ENCODE data around the gene PRKG1.
"Not testable (repeated sequence)": the region's sequence is repeated elsewhere in the genome, so short reads cannot be mapped to it uniquely, and the experiment has no call there.

DNA sequence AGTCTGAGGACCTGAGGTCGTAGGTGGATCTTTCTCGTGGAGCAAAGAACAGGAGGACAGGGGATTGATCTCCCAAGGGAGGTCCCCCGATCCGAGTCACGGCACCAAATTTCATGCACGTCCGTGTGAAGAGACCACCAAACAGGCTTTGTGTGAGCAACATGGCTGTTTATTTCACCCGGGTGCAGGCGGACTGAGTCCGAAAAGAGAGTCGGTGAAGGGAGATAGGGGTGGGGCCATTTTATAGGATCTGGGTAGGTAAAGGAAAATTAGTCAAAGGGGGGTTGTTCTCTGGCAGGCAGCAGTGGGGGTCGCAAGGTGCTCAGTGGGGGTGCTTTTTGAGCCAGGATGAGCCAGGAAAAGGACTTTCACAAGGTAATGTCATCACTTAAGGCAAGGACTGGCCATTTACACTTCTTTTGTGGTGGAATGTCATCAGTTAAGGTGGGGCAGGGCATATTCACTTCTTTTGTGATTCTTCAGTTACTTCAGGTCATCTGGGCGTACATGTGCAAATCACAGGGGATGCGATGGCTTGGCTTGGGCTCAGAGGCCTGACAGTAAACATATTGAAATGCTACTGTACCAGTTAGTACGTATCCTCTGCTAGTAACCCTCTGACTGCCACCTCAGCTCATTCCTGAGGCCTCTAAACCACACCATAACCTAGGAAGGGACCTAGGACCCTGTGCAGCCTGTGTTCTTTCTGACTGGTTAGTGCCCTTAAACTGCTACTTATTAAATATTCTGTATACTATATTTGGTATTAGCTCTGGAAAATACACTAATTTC is 964.9 kb downstream of the PRKG1 start:
- TF ChIP-seq, protein P1, sequence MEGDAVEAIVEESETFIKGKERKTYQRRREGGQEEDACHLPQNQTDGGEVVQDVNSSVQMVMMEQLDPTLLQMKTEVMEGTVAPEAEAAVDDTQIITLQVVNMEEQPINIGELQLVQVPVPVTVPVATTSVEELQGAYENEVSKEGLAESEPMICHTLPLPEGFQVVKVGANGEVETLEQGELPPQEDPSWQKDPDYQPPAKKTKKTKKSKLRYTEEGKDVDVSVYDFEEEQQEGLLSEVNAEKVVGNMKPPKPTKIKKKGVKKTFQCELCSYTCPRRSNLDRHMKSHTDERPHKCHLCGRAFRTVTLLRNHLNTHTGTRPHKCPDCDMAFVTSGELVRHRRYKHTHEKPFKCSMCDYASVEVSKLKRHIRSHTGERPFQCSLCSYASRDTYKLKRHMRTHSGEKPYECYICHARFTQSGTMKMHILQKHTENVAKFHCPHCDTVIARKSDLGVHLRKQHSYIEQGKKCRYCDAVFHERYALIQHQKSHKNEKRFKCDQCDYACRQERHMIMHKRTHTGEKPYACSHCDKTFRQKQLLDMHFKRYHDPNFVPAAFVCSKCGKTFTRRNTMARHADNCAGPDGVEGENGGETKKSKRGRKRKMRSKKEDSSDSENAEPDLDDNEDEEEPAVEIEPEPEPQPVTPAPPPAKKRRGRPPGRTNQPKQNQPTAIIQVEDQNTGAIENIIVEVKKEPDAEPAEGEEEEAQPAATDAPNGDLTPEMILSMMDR (conservative IDR thresholded peaks at IDR 0.05 in 1 of 2, IDR thresholded peaks at IDR 0.05 in 1 of 2; ENCODE audit: low read depth in 1 of 2, low read length in 2 of 2) = not testable (repeated sequence)
- TF ChIP-seq EZH2 (IDR thresholded peaks at IDR 0.05; ENCODE audit: low read length, missing control alignments) = not testable (repeated sequence)
